GM18526 (cell line): Measurements from ENCODE around the gene KSR1.

Source experiments
- POLR2A ChIP-seq: IDR thresholded peaks from 3 replicates; pipeline ENCODE4 v1.6.1; 2011; ENCODE audit not compliant: insufficient read length; ENCODE audit errors: extremely low read depth

The KSR1 gene

DNA sequence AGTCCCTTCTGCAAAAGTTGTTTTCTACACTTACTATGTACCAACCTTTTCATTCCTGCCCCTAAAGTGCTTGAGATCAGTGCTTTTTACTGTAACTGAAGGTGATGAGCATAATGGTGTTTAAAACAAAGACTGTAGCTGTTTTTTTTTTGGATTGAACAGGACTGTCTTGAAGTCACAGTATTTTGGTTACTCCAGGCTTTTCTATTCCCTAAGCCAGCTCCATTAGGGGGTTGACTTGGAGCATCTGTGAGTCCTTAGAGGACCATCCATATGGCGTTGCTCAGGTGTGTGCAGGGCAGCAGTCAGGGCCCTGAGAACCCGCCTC lies 145.7 kb downstream of the KSR1 start:
- no peak for TF ChIP-seq POLR2A

DNA sequence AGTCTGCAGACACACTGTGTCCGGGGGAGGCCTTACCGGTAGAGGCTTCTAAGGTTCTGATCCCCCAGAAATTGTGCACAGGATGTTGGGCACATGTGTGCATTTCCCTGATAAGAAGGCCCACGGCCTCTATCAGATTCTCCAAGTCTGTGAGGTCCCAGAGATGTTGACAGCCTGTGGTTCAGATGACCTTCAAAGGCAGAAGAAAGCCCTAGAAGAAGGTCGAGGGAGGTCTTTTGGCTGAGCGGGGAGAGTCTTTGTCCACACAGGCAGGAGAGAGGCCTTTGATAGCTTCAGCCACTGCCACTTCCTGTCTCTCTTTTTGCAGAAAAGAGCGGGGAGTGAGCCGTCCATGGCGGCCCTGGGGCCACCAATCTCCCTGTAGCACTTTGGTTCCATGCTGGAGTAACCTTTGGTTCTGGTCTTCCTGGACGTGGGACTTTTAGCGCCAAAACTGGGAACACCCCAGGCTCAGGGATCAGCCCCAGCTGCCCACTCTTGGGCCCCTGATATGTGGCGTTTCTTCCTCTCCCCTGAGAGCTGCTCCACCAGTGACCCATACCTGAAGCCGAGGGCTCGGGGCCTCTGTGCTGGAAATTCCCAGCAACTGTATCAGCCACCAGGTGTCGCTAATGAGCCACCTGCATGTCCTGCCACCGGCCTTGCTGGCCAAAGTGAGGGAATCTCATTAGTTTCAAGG lies 146.6 kb downstream of the KSR1 start:
- TF ChIP-seq POLR2A, result no peak

DNA sequence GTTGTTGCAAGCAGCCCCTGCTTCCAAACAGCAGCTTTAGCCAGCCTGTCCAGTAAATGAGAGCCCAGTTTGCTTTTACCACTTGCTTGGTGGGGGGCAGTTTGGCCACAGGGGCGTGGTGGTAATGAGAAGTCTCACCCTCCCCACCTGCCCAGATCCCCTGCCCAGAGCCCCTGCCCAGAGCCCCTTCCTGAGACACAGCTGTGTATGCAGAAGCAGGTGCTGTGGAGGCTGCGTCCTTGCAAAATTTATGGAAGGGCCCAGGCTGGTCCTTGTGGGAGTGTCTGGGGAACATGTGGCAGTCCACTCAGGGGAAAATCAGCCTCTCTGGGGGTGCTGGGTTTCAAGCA lies 147.1 kb downstream of the KSR1 start:
- no peak for TF ChIP-seq POLR2A

DNA sequence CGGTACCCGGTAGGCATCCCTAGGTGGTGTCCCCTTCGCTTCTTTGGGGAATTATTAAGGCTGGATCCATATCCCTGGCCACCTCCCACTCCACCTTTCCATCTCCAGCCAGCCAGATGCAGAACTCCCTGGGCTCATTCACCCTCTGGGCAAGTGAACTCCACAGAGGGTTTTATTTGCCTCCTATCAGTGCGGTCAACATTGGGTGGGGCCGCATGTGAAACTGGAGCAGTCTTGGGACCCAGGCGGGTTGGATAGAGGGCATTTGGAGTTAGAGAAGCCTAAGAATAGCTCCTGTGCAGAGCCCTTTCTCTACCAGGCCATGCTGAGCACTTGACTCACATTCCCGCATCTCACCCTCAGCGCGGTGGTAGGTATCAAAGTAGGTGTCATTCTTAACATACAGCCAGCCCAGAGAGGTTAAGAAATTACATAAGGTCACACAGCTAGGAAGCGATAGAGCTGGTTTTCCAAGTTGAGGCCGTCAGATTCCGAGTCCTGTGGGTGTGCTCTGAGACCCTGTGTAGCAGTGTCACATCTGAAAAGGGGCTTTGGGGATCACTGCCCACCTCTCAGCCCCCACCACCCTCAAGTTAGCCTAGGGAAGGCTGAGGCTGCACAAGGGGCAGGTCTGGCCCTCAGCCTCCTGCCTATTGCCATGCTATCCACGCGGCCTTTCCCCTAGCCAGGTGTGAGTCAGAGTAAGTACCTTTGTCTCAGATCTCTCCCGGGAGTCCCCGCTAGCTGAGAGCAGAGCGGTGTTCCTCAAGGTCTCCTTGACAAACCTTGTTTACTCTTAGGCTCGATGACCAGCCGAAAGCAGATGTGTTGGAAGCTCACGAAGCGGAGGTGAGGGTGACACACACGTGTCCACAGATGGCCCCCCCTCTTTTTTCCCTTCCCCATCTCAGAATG lies 147.9 kb downstream of the KSR1 start:
- TF ChIP-seq POLR2A, result no peak

DNA sequence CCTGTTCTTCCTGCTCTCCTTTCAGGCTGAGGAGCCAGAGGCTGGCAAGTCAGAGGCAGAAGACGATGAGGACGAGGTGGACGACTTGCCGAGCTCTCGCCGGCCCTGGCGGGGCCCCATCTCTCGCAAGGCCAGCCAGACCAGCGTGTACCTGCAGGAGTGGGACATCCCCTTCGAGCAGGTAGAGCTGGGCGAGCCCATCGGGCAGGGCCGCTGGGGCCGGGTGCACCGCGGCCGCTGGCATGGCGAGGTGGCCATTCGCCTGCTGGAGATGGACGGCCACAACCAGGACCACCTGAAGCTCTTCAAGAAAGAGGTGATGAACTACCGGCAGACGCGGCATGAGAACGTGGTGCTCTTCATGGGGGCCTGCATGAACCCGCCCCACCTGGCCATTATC lies 149.2 kb downstream of the KSR1 start:
- no peak for TF ChIP-seq POLR2A

DNA sequence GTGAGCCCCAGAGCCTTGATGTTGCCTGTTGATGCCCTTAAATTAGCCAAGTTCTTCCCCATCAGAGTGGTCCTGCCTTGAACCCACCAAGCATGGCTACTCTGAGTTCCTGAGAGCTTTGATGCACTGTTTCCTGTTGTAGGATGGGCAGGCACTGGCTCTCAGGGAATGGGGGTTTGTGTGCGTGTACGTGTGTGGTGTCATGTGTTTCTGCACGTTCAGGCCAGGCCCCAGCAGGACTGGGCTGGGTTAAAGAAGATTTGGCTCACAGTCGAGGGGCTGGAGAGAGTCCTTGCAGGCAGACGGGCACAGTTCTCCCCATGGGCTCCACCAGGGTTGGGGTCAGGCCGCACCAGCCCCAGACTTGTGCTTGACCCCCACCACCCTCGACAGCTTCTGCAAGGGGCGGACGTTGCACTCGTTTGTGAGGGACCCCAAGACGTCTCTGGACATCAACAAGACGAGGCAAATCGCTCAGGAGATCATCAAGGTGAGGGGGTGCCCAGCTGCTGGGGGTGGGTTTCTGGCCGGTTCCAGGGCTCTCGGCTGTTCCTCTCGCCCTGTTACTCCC lies 151.4 kb downstream of the KSR1 start:
- TF ChIP-seq POLR2A, result no peak

DNA sequence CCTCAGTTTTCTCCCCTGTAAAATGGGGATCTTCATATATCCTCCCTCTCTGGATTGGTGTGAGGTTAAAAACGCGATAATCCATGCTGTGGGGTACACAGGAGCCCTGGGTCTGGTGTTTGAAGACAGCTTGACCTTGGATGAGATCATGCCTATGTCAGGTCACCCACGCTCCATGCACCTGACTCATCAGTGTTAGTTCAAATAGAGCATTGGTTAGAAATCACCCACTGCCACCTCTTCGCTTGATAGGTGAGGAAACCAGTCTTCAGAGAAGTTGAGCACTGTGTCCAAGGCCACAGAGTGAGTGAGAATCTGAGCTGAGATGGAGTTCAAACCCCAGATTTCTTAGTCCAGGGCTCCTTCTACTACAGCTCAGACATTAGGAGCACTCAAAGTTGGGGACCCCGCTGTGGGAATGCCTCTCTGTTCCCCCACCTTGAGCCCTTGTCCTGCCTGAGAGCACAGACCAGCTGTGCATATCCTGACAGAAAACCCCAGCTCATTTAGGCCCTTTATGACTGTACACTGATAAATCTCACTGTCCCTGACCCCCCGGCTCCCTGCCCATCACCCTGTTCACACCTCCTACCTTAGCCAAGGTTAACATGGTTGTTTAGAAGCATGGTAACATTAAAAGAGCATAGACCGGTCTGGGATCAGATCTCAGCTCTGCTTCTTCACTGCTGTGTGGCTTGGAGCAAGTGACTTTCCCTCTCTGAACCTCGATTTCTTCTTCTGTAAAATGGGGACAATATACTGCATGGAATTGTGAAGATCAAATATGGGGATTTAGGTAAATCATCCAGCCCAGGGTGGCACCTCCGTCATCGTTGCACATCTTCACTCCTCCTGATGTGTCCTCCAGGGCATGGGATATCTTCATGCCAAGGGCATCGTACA lies 152.3 kb downstream of the KSR1 start:
- no peak for TF ChIP-seq POLR2A

DNA sequence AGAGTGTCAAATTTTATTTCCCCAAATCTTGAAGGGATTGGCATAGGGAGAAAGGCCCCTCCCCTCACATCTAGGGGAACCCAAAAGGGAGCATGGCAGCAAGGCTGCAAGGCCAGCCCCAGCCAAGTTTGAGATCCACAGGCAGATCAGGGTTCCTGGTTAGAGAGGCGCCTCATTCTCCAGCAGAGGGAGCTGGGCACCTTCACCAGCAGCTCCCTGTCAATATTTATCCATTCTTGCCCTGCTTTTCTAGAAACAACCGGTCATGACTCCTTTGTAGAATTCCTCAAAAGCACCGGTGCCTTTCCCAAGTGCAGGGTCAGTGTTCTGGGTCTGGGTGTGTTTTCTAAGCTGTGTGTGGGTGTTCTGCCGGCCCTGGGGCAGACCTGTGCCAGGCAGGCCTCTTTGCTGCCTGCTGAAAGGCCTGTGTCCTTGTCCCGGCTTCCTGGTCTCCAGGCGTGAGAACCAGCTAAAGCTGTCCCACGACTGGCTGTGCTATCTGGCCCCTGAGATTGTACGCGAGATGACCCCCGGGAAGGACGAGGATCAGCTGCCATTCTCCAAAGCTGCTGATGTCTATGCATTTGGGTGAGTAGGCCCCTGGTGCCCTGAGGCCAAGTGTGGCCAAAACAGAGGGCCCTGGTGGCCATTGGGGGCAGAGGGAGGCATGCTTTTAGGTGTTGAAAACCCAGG lies 153.5 kb downstream of the KSR1 start:
- no peak for TF ChIP-seq POLR2A

DNA sequence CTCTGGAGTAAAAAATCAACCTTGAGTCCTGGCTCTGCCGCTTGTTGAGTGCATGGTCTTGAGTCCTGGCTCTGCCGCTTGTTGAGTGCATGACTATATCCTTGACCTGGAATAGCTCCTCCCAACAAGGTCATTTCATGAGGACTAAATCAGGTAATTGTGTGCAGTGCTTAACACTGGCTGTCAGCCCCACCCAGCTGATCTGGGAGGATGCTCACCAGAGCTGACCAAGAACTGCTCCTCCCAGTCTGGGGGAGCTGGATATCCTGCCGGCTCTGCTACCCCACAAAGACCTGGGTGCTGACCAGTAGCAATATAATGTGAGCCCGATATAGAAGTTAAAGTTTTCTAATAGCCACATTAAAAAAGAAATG lies 154.0 kb downstream of the KSR1 start:
- TF ChIP-seq POLR2A, result no peak

DNA sequence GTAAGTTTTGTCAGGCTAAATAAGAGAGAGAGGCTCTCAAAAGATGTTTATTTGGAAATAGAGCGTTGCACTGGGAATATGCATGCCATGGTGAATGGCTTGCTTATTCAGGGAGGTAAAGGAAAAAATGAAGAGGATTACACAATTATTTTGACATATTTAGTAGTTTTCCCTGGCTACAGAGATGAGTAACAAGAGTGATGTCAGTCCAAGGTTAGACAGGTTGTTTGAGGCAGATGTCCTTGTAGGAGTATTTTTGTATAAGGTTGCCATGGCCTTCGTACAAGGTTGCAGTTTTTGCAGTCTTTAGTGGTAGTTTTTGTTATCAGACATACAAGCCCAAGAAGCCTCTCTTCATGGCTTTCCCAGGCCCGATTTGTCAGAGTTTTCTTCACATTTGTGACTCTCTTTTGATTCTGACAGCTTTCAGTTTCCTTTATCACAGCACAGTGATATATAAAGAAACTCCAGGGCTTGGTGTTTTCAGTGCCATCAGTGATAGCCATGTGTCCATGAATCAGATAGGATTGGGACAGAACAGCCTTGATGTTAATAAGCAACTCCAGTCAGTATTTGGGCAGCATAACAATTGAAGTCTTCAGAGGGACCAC lies 156.0 kb downstream of the KSR1 start:
- no peak for TF ChIP-seq POLR2A

DNA sequence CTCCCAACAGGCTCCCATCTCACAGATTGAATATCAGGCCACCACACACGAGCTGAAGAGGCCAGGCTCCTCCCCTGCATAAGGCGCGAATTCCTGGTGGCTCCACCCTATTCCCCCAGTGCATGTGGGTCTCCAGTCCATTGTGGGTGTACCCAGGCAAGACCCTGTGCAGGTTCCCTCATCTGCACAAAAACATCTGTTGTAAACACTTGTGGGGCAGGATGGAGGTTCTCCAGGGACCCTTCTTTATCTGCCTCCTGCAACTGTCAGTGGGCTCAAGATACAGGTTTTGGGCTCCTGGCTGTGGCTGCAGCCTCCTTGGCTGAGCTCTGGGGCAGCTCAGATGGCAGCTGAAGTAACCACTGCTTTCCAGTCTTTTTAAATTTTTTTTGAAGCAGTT lies 157.2 kb downstream of the KSR1 start:
- TF ChIP-seq POLR2A, result no peak

DNA sequence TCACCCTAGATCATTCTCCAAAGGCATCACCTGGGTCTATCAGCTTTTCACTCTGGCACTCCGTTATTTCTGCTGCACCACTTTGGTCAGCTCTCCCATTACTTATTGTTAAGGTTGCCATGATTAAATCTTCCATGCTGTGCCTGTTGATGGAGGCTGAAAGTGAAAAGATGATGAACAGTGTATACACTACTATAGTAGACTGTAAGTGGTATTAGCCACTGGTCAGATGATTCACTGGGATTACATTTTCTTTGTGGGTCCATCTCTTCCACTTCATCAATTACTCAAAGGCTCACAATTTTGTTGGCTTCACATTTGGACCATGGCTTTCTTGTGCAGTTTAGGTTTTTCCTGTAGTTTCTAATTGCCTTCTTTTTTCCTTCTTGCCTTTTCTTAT lies 158.9 kb downstream of the KSR1 start:
- no peak for TF ChIP-seq POLR2A

DNA sequence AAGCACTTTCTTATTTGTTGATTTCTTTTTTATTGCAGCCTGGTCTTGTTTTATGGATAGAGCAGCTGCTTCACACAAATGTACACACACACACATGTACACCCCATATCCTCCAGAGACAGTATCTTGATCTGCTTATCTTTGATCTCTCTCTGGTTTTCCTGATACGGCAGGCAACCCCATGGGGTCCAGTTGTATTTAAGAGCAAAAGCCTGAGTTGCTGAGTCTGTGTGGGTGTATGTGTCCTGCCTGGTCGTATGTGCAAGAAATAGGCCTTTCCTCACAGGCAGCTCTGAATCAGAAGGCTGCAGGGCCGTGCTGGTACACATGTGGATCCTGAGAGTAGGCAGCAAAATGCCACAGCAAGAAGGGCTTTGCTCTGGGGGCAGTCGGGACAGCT lies 160.2 kb downstream of the KSR1 start:
- TF ChIP-seq POLR2A, result no peak

DNA sequence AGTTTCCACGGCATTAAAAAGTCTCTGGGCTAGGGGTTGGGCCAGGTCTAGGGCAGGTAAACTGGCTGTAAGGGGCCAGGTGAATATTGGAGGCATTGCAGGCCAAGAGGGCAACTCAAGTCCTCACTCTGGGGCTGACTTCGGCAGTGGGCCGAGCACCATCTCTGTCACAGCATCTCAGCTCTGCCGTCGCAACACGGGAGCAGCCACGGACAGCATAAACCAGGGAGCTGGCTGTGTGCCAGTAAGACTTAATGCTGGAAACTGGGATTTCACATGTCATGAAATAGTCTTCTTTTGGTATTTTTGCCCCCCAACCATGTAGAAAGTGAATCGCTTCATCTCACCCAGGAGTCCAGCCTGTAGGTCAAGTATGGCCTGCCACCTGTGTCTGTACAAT lies 162.2 kb downstream of the KSR1 start:
- no peak for TF ChIP-seq POLR2A
